NCI-H1436 treated with DMSO at 0.1 percent for 48 hours (cell line): ENCODE results near the gene NPHP4.

ENCODE experiments used
- DNase-seq: peaks from one replicate; lab custom pipeline; 2025; lab: John Stamatoyannopoulos, UW

Gene NPHP4

GRCh38 chr1:5989286-5989605 lies 3.0 kb downstream of the NPHP4 start:
- no peak for DNase-seq

GRCh38 chr1:5988596-5989285 lies 3.5 kb downstream of the NPHP4 start:
- no peak for DNase-seq

- DNase-seq = no peak
Measured at GRCh38 chr1:5986018-5986417, 6.2 kb downstream of the NPHP4 start.

- no peak for DNase-seq
Measured at GRCh38 chr1:5985250-5985649, 7.0 kb downstream of the NPHP4 start.

GRCh38 chr1:5983361-5984103 lies 8.7 kb downstream of the NPHP4 start:
- no peak for DNase-seq

GRCh38 chr1:5982868-5983267 lies 9.4 kb downstream of the NPHP4 start:
- DNase-seq = no peak

- no peak for DNase-seq
Measured at GRCh38 chr1:5982276-5982675, 9.9 kb downstream of the NPHP4 start.

GRCh38 chr1:5981009-5981380 lies 11.2 kb downstream of the NPHP4 start:
- no peak for DNase-seq

GRCh38 chr1:5980314-5981008 lies 11.8 kb downstream of the NPHP4 start:
- DNase-seq = no peak

- DNase-seq = no peak
Measured at GRCh38 chr1:5979536-5980313, 12.5 kb downstream of the NPHP4 start.

- DNase-seq = no peak
Measured at GRCh38 chr1:5978452-5978851, 13.8 kb downstream of the NPHP4 start.

GRCh38 chr1:5977494-5978444 lies 14.5 kb downstream of the NPHP4 start:
- no peak for DNase-seq

- DNase-seq = no peak
Measured at GRCh38 chr1:5976726-5977493, 15.3 kb downstream of the NPHP4 start.

- no peak for DNase-seq
Measured at GRCh38 chr1:5976231-5976630, 16.0 kb downstream of the NPHP4 start.

- DNase-seq = no peak
Measured at GRCh38 chr1:5975133-5975880, 16.9 kb downstream of the NPHP4 start.

- no peak for DNase-seq
Measured at GRCh38 chr1:5974631-5975030, 17.6 kb downstream of the NPHP4 start.

GRCh38 chr1:5973771-5974170 lies 18.5 kb downstream of the NPHP4 start:
- no peak for DNase-seq

- no peak for DNase-seq
Measured at GRCh38 chr1:5972198-5972520, 20.1 kb downstream of the NPHP4 start.

- no peak for DNase-seq
Measured at GRCh38 chr1:5971471-5972197, 20.6 kb downstream of the NPHP4 start.
